HG02798 (cell line): ENCODE measurements around the gene ADAMTS14.

Experiments
- ATAC-seq: cut with Tn5 transposase; IDR thresholded peaks from one replicate; pipeline ENCODE4 v1.9.1; 2021; ENCODE audit warnings: mild to moderate bottlenecking; ENCODE audit not compliant: unreplicated experiment, poor library complexity

ADAMTS14 gene

GRCh38 chr10:70780370-70780760, 108.1 kb downstream of the ADAMTS14 start:
- ATAC-seq: no peak

DNA sequence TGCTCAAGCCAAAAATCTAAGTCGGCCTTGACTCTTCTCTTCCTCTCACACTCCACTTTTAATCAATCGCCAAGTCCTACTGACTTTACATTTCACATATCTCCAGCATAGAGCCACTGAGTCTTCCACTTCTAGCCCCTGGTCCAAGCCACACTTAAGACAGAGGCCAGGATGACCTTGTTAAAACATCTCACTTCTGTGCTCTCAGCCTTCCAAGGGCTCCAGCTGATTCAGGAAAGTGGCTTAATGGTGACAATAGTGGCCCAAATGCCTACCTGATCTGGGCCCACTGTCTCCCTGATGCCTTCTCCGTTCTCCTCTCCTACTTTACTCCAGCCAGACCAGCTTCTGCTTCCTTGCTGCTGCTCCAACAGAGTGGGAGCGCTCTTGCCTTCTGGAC, 108.5 kb downstream of the ADAMTS14 start:
- ATAC-seq: no peak

GRCh38 chr10:70781461-70782051, 109.2 kb downstream of the ADAMTS14 start:
- no peak for ATAC-seq

DNA sequence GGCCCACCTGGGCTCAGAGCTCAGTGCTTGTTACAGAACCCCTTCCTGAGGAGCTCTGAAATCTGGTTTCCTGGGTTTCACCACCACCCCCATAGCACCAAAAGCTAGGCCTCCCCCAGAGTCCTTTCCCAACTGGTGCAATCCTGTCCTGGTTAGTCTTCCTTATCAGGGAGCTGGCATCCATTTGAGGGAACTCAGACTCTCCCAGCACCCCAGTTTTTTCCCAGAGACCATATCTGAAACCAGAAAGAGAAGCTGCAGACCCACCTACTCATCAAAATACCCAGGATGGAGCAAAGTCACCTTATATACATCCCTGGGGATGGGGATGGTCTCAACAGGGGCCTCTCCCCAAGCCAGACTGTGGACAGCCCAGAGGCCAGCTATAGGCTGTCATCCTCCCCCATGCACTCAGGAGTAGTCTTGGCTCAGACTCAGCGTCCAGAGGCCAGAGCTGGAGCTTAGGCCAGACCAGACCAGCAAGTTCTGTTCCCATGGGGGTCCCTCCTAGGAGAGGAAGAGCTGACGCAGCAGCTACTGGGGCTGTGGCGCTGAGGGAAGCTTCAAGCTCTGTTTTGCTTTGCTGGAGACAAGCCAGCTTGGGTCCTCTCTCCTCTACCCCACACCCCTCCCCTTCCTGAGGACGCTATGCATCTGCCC, 109.9 kb downstream of the ADAMTS14 start:
- no peak for ATAC-seq

DNA sequence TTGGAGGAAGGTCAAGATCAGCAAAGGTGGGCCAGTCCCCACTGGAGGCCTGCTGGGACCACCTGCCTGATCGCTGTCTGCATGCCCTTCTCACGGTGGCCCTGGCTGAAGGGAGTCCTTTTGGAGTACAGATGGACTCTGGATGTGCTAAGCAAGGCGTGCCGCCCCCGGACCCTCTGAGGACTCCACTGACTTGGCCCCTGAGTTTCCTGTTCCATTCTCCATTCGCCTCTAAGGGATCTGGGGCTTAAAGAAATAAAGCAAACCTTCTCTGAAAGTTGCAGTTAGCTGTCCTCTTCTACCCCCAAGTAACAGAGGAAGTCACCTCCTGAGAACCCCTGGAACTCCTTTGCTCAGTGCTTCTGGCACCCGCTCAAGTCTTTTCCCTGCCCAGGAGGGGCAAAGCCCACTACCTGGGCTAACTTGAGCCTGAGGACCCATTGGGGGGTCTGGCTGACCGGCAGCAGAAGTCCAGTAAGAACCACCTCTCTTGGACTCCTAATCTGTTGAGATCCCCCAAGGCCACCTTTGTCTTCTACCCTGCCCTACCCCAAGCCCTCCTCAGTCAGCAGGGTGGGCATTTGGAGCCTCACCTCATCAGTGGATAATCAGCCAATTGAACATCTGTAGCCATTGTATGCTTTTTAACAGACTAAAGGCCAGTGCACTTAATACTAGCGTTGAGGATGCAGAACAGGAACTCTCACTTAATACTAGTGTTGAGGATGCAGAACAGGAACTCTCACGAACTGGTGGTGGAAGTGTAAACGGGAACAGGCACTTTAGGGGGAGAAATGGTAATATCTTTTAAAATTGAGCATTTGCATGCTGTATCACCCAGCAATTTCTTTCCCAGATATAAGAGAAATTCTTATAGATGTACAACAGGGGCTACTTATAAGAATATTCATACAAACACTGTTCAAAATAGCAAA, 110.7 kb downstream of the ADAMTS14 start:
- ATAC-seq: no peak

GRCh38 chr10:70784016-70784415, 111.7 kb downstream of the ADAMTS14 start:
- no peak for ATAC-seq

DNA sequence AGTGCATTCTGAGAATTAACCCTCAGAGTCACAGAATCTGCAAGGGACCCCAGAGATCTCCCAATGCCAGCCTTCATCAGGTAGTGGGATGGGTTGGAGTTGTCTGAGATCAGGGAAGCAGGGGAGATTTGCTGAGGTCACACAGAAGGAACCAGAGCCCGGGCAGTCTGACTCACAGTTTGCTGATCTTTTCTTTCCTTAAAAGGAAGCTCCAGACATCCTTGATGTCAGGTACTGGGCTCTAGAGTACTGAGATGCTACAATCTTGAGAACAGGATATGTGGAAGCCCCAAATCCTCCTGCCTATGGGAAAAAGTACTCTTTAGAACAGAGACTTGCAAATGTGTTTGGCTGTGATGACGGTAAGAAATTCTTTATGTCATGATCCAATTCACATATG, 112.2 kb downstream of the ADAMTS14 start:
- no peak for ATAC-seq

DNA sequence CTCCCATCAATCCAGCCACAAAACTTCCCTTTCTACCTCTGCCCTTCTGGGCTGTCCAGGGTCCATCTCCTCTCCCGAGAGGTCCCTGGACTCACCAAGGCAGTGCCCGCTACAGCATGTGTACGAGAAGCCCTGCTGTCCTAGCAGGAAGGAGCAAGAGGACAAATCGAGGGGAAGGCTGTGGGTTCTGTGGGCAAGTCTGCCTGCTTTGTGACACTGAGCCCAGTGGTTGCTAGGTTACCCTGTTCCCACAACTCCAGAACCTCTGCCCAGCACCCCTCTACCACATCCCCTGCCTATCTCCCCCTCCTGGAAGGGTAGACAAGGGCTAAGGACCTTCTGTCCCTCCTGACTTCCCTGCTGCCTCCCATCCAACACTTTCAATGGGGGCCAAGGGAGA, 112.9 kb downstream of the ADAMTS14 start, which contains the start of gene TBATA:
TBATA (minus strand) TSS at position 188 of the 400 bp plus-strand sequence. CDS start 1,998 bp downstream, outside the sequence.
- ATAC-seq: no peak

DNA sequence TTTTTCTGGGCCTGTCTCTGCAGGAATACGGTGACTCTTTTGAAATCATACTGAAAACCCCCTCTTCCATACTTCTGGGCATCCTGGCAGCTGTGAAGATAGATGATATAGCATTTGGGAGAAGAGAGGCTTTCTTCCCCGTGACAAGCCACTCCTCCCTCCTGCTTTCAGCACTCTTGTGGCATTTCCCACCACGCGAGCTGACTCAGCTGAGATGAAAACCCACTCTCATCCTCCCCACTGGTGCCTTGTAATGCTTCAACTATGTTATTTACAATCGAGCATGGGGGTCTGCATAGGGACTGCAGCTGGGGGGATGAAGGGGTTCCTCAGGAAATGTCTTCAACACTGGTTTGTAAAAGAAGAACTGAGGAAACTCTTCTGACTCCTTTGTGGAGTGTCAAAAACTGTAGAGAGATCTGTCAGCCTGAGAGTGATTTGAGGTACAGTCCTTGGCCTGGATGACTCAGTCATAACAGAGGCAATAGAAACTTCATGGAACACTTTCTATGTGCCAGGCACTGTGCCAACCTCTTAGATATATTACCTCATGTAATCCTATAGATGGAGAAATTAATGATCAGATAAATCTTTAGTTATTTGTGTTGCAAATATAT, 114.6 kb downstream of the ADAMTS14 start:
- ATAC-seq: no peak

- ATAC-seq: no peak
Observed at GRCh38 chr10:70791386-70792039, 119.2 kb downstream of the ADAMTS14 start.

DNA sequence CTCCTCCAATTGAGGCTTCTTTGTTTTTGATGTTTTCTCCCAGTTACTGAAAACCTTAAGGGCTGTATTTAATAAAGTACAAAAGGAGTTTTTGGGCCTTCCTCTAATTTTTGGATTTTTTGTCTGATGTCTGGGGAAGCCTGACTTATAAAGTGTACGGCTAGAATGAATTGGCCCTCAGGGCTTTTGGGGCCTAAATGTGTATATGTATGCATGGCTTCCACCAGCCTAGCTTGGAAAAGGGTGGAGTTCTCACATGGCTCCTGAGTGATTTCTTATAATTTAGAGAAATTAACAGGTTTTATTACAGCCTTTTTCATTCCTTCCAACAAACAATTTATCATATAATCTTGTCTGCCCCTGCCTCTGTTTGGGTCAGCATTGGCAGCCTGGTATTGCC, 123.3 kb downstream of the ADAMTS14 start:
- no peak for ATAC-seq

- ATAC-seq: no peak
Observed at GRCh38 chr10:70797840-70798239, 125.5 kb downstream of the ADAMTS14 start.

DNA sequence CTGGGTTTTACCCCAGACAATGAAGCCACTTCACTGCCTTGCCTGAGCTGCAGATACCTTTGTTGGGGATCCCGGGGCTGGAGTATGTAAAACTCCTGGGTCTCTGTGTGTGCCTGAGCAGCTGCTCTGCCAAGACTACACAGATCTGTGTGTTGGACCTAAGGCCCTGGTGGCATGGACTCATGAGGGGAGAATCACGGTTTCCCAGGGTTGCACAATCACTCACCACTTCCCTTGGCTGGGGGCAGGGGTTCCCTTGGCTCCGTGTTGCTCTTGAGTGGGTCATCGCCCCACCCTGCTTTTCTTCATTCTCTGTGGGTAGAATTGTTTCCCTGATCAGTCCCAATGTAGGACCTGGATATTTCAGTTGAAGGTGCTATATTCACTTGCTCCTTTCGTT, 126.8 kb downstream of the ADAMTS14 start:
- no peak for ATAC-seq

DNA sequence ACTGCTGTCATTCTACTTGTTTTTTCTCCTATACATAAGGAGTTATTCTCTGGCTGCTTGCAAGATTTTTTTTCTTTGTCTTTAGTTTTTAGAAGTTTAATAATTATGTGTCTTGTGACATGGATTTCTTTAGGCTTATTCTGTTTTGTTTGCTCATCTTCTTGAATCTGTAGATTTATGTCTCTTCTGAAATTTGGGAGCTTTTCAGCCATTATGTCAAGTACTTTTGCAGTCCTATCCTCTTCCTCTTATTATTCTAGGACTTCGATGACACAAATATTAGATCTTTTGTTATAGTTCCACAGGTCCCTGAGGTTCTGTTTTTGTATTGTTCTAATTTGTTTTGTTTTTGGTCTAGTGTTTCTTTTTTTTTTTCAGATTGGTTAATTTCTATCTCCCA, 129.5 kb downstream of the ADAMTS14 start:
- ATAC-seq: no peak

- no peak for ATAC-seq
Observed at GRCh38 chr10:70803775-70804420, 131.6 kb downstream of the ADAMTS14 start.

DNA sequence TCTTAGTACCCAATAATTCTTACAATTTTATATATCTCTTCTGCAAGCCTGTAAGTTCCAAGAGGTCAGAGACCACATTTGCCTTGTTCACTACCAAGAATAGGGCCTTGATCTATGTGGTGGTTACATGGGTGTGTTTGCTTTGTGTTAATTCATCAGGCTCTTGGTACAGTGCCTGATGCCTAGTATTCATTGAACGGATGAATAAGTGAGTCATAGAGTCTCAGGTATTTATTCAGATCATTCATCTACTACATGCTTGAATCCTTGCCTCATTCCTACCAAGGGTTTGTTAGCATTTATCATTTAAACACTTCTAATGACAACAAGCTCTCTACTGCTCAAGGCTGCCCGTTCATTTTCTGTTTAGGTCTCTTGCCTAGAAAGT, 132.1 kb downstream of the ADAMTS14 start:
- no peak for ATAC-seq

GRCh38 chr10:70805619-70806215, 133.4 kb downstream of the ADAMTS14 start:
- ATAC-seq: no peak

DNA sequence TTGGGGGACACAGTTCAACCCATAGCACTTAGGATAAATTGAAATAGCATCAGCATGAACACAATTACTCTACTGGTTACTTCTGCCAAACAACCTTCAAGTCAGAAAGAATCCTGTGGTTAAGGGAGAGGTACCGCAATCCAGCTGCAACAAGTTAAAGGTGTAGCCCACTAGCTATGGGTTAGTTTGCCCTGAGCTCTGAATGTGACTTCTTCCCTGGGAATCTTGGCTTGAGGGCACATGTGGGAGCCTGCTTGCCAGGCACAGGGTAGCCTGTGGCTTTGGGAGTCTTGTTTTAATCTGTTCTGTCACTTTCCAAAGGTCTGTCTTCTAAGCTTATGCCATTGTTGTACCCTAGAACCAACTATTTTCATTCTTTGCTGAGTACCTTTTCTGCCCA, 134.5 kb downstream of the ADAMTS14 start:
- ATAC-seq: no peak

DNA sequence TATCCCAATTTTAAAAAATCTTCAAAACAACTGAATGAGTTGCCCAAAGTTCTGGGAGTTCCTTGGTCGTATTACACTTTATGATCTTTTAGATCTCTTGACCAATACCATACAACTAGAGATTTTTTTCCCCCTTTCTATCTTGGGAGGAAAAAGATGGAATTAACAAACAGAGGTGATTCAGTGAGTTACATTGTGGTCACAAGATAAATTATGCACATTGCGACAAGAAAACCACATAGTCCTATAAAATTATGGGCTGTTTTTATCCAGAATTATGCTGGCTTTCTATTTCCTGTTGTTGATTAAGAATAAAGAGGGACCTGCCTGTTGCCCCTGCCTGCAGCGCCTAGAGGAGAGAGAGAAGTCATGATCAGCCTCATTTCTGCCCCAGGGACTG, 135.2 kb downstream of the ADAMTS14 start:
- no peak for ATAC-seq
